ENCODE measurements around the gene C10orf143. TPM values are rescaled to one million over a fixed set of nuclear protein-coding genes. Genes with fewer than 3 reads are reported as not detected.

The C10orf143 gene
- total and polyA plus RNA-seq, 4 donors: 3.0 to 9.0 (median 4.8) TPM

DNA sequence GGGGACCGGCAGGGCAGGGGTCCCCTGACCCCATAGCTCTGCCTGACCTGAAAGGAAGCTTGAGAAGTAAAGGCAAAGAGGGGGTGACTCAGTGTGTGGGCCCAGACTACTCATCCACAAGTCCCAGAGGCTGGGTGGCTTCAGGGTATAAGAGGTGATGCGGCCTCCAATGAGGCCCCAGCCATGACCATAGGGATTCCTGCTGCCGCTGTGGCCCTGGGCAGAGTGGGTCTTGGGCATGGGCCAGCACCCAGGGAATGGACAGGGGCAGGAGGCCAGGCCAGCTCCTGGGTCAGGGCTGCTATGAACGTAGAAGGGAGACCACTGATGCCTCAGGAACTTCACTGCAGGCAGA lies 82.2 kb downstream of the C10orf143 start:
- DNase-seq (no peak), ATAC-seq (ENCODE audit: insufficient read depth, low FRiP score) (no peak)
- peaks cover 0 to 4% (median 0%) of the 10 kb centered on the region in 4 donors for H3K9me3 ChIP-seq (ENCODE audit: control insufficient read depth in 4 of 4, insufficient read depth in 3 of 4, low read length in 3 of 4)
- peaks cover 0 to 5% (median 0%) of the 10 kb centered on the region in 5 donors for H3K4me1 ChIP-seq (ENCODE audit: control insufficient read depth in 5 of 5, insufficient read depth in 5 of 5, low read length in 5 of 5)
- no peak overlapping the region for H3K9ac ChIP-seq (ENCODE audit: insufficient read depth in 1 of 2, low read length in 2 of 2)
- no peaks in the 10 kb centered on the region for H3K27me3 ChIP-seq (ENCODE audit: control insufficient read depth in 3 of 3, insufficient read depth in 3 of 3, low read length in 2 of 3)
- no peak overlapping the region for H3K27ac ChIP-seq (ENCODE audit: low read depth in 1 of 2, low read length in 1 of 2)
- H3K36me3 ChIP-seq (ENCODE audit: control insufficient read depth in 4 of 4, insufficient read depth in 4 of 4, low read length in 4 of 4): no peaks in the 10 kb centered on the region
- H3K4me3 ChIP-seq: no peak overlapping the region
- TF ChIP-seq CTCF (IDR thresholded peaks at IDR 0.05; ENCODE audit: control extremely low read depth, extremely low read depth): no peak
- 79% methylated on average over 4 of the region's 4 CpGs for WGBS, 2 donors

DNA sequence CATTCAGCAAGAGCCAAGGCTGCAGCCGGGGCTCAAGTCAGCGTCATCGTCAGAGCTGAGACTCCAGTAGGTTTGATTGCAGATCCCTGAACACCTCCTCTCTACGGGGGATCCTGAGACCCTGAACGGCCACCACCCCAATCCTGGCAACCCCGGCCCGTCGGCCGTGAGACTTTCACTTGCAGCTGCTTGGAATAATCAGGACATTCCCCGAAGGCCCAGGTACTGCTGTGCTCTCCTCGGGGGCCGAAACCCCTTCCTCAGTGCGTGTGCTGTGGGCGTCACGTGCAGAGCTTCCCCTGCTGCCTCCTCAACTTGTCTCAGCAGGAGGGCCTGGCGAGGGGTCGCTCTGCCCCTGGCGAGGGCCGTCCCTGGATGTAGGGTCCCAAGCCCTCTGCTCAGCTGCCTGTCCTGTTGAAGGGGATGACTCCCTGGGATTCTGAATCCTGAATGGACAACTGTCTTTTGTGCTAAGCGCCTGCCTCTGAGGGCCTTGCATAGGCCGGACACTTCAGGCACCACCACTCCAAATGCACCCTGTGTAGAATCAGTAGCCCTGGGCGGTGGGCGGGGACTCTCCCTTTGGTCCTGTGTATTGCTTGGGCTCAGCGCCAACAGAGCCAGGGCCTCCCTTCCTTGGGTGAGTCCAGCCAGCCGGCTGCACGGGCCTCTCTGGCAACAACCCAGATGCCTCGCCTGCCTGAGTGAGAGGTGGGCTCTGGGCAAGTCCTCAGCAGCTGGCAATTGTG lies 82.7 kb downstream of the C10orf143 start:
- Histone ChIP-seq H3K9ac (ENCODE audit: insufficient read depth in 1 of 2, low read length in 2 of 2) (no peak overlapping the region), H3K27me3 (ENCODE audit: control insufficient read depth in 3 of 3, insufficient read depth in 3 of 3, low read length in 2 of 3) (no peaks in the 10 kb centered on the region), H3K4me1 (ENCODE audit: control insufficient read depth in 5 of 5, insufficient read depth in 5 of 5, low read length in 5 of 5) (peaks cover 0 to 5% (median 0%) of the 10 kb centered on the region in 5 donors), H3K36me3 (ENCODE audit: control insufficient read depth in 4 of 4, insufficient read depth in 4 of 4, low read length in 4 of 4) (no peaks in the 10 kb centered on the region), H3K27ac (ENCODE audit: low read depth in 1 of 2, low read length in 1 of 2) (no peak overlapping the region), H3K9me3 (ENCODE audit: control insufficient read depth in 4 of 4, insufficient read depth in 3 of 4, low read length in 3 of 4) (peaks cover 0 to 4% (median 0%) of the 10 kb centered on the region in 4 donors), H3K4me3 (no peak overlapping the region)
- DNase-seq: peak; percentile 39 to 63 (median 56)
- ATAC-seq (ENCODE audit: insufficient read depth, low FRiP score): no peak
- WGBS, 2 donors: 77 to 87% methylated on average over 27 of the region's 27 CpGs
- TF ChIP-seq CTCF (IDR thresholded peaks at IDR 0.05; ENCODE audit: control extremely low read depth, extremely low read depth): no peak

GRCh38 chr10:130026670-130027456 lies 83.8 kb downstream of the C10orf143 start:
- no peaks in the 10 kb centered on the region for H3K27me3 ChIP-seq (ENCODE audit: control insufficient read depth in 3 of 3, insufficient read depth in 3 of 3, low read length in 2 of 3)
- no peaks in the 10 kb centered on the region for H3K36me3 ChIP-seq (ENCODE audit: control insufficient read depth in 4 of 4, insufficient read depth in 4 of 4, low read length in 4 of 4)
- peaks cover 0 to 5% (median 0%) of the 10 kb centered on the region in 5 donors for H3K4me1 ChIP-seq (ENCODE audit: control insufficient read depth in 5 of 5, insufficient read depth in 5 of 5, low read length in 5 of 5)
- ATAC-seq (ENCODE audit: insufficient read depth, low FRiP score) (no peak), DNase-seq (no peak)
- TF ChIP-seq CTCF (IDR thresholded peaks at IDR 0.05; ENCODE audit: control extremely low read depth, extremely low read depth): no peak
- peaks cover 0 to 4% (median 0%) of the 10 kb centered on the region in 4 donors for H3K9me3 ChIP-seq (ENCODE audit: control insufficient read depth in 4 of 4, insufficient read depth in 3 of 4, low read length in 3 of 4)
- 86 to 93% methylated on average over 30 of the region's 30 CpGs for WGBS, 2 donors
- no peak overlapping the region for H3K9ac ChIP-seq (ENCODE audit: insufficient read depth in 1 of 2, low read length in 2 of 2)
- H3K4me3 ChIP-seq: no peak overlapping the region
- no peak overlapping the region for H3K27ac ChIP-seq (ENCODE audit: low read depth in 1 of 2, low read length in 1 of 2)
